Neural cell (in vitro differentiated cells): ENCODE data around the gene SOX18. TPM values are rescaled to one million over a fixed set of nuclear protein-coding genes. Genes with fewer than 3 reads are reported as not detected.

Experiments
- H2AFZ ChIP-seq: fragments of 200-600, 300-800 bp; sonication (generic), shearing (Covaris generic); 2 replicates; pipeline ENCODE4 v1.6.0; 2014; ENCODE audit warnings: low read depth, mild to moderate bottlenecking, antibody characterized with exemption, low read length, moderate library complexity
- H3F3A ChIP-seq: fragments of 200-600 bp; shearing (Covaris generic); 2 replicates; pipeline ENCODE4 v1.6.1; 2016; ENCODE audit warnings: mild to moderate bottlenecking, moderate library complexity, mixed read lengths, antibody characterized with exemption, low read length; ENCODE audit not compliant: insufficient read depth, poor library complexity, severe bottlenecking
- H3K27ac ChIP-seq: fragments of 200-600, 300-800 bp; sonication (generic), shearing (Covaris generic); 2 replicates; pipeline ENCODE4 v1.5.1; 2014; ENCODE audit warnings: mild to moderate bottlenecking, low read length, moderate library complexity
- H3K27me3 ChIP-seq: fragments of 300-800, 200-600 bp; sonication (generic), shearing (Covaris generic); 2 replicates; pipeline ENCODE4 v1.6.0; 2014; ENCODE audit warnings: mild to moderate bottlenecking, low read depth, low read length, moderate library complexity; ENCODE audit not compliant: insufficient read depth
- H3K36me3 ChIP-seq: fragments of 300-800, 200-600 bp; sonication (generic), shearing (Covaris generic); 2 replicates; pipeline ENCODE4 v1.5.1; 2014; ENCODE audit warnings: mild to moderate bottlenecking, antibody characterized with exemption, low read length, moderate library complexity; ENCODE audit not compliant: insufficient read depth
- H3K4me2 ChIP-seq: fragments of 300-800, 200-600 bp; sonication (generic), shearing (Covaris generic); 2 replicates; pipeline ENCODE4 v1.6.0; 2014; ENCODE audit warnings: mild to moderate bottlenecking, low read length
- H3K4me3 ChIP-seq: fragments of 300-800, 200-600 bp; sonication (generic), shearing (Covaris generic); 2 replicates; pipeline ENCODE4 v1.5.1; 2014; ENCODE audit warnings: mild to moderate bottlenecking, low read length, moderate library complexity
- H3K79me2 ChIP-seq: fragments of 200-600 bp; shearing (Covaris generic); replicated peaks from 2 replicates; pipeline ENCODE4 v1.6.0; 2014; ENCODE audit warnings: mild to moderate bottlenecking, low read length, moderate library complexity; ENCODE audit not compliant: insufficient read depth
- H3K9ac ChIP-seq: fragments of 300-800, 200-600 bp; sonication (generic), shearing (Covaris generic); 2 replicates; pipeline ENCODE4 v1.6.1; 2016; ENCODE audit warnings: mild to moderate bottlenecking, low read length, mixed read lengths
- H3K9me2 ChIP-seq: fragments of 200-600 bp; shearing (Covaris generic); 2 replicates; pipeline ENCODE4 v1.6.1; 2016; ENCODE audit warnings: mild to moderate bottlenecking, low read length, mixed read lengths; ENCODE audit not compliant: insufficient read depth
- H3K9me3 ChIP-seq: fragments of 200-600, 300-800 bp; sonication (generic), shearing (Covaris generic); 2 replicates; pipeline ENCODE4 v1.6.1; 2016; ENCODE audit warnings: mild to moderate bottlenecking, mixed run types, low read length, moderate library complexity, mixed read lengths
- H4K20me1 ChIP-seq: fragments of 200-600 bp; shearing (Covaris generic); 2 replicates; pipeline ENCODE4 v1.6.1; 2016; ENCODE audit warnings: mild to moderate bottlenecking, mixed run types; ENCODE audit not compliant: insufficient read depth
- CTCF ChIP-seq: fragments of 450-650 bp; IDR thresholded peaks from 2 replicates; pipeline ENCODE4 v1.5.1; 2014; ENCODE audit warnings: antibody characterized with exemption, mild to moderate bottlenecking, moderate library complexity; ENCODE audit not compliant: poor library complexity, severe bottlenecking
- EP300 ChIP-seq: fragments of 450-650 bp; conservative IDR thresholded peaks from 2 replicates; pipeline ENCODE4 v1.6.1; 2014; ENCODE audit warnings: antibody characterized with exemption, mild to moderate bottlenecking, moderate library complexity; ENCODE audit not compliant: poor library complexity, severe bottlenecking
- EZH2 ChIP-seq: fragments of 200-600, 300-800 bp; shearing (Covaris generic), sonication (generic); IDR thresholded peaks from 2 replicates; pipeline ENCODE4 v1.6.1; 2014; ENCODE audit warnings: antibody characterized with exemption, low read length, borderline replicate concordance, mild to moderate bottlenecking; ENCODE audit not compliant: insufficient read depth, poor library complexity, severe bottlenecking
- MXI1 ChIP-seq: fragments of 450-650 bp; conservative IDR thresholded peaks from 2 replicates; pipeline ENCODE4 v1.6.1; 2014; ENCODE audit warnings: antibody characterized with exemption, mild to moderate bottlenecking; ENCODE audit not compliant: poor library complexity, severe bottlenecking
- POLR2AphosphoS5 ChIP-seq: IDR thresholded peaks from 2 replicates; pipeline ENCODE4 v1.6.1; 2012
- RAD21 ChIP-seq: fragments of 450-650 bp; conservative IDR thresholded peaks from 2 replicates; pipeline ENCODE4 v1.6.1; 2014; ENCODE audit warnings: antibody characterized with exemption, mild to moderate bottlenecking, moderate library complexity
- REST ChIP-seq: IDR thresholded peaks from 2 replicates; pipeline ENCODE4 v1.6.1; 2012; ENCODE audit warnings: borderline replicate concordance
- SMC3 ChIP-seq: fragments of 450-650 bp; conservative IDR thresholded peaks from 2 replicates; pipeline ENCODE4 v1.6.1; 2014; ENCODE audit warnings: antibody characterized with exemption, mild to moderate bottlenecking, moderate library complexity; ENCODE audit not compliant: poor library complexity
- TAF1 ChIP-seq: IDR thresholded peaks from 2 replicates; pipeline ENCODE4 v1.6.1; 2012; ENCODE audit warnings: low read depth
- polyA plus RNA-seq: library from polyadenylated mRNA; depleted of rRNA; stranded (reverse); fragments of >200 nt; gene quantifications from 2 replicates; pipeline ENCODE4 v1.2.3, GENCODE V29; 2014

Gene SOX18
- polyA plus RNA-seq, 1 donor from 2014 or later, result 0.12 TPM

- H3K9me2 ChIP-seq, result no peaks in the 10 kb centered on the region
- H3K79me2 ChIP-seq, result peaks cover 7% of the 10 kb centered on the region
- no peaks in the 10 kb centered on the region for H3F3A ChIP-seq
- H2AFZ ChIP-seq, result peak overlapping the region; percentile 51
- no peaks in the 10 kb centered on the region for H3K9me3 ChIP-seq
- H3K27me3 ChIP-seq, result no peaks in the 10 kb centered on the region
- H4K20me1 ChIP-seq, result no peaks in the 10 kb centered on the region
- peak overlapping the region; percentile 78 for H3K4me3 ChIP-seq
- H3K36me3 ChIP-seq, result no peaks in the 10 kb centered on the region
- peak overlapping the region; percentile 74 for H3K4me2 ChIP-seq
- H3K27ac ChIP-seq, result peak overlapping the region; percentile 41
- H3K9ac ChIP-seq, result peak overlapping the region; percentile 83
- TF ChIP-seq POLR2AphosphoS5, result no peak
- TF ChIP-seq SMC3, result no peak
- TF ChIP-seq TAF1, result no peak
- TF ChIP-seq REST, result no peak
- no peak for TF ChIP-seq EP300
- no peak for TF ChIP-seq MXI1
- TF ChIP-seq RAD21, result no peak
- no peak for TF ChIP-seq CTCF
- TF ChIP-seq EZH2, result no peak
Observed at GRCh38 chr20:64063389-64064144, 14.1 kb upstream of the SOX18 start.

- H2AFZ ChIP-seq, result peak within 1 kb of the TSS; percentile 91
- TF ChIP-seq EP300, result peak; percentile 50
- peak; percentile 12 for TF ChIP-seq RAD21
- peak; percentile 61 for TF ChIP-seq POLR2AphosphoS5
- TF ChIP-seq SMC3, result no peak
- no peak for TF ChIP-seq TAF1
- no peak for TF ChIP-seq EZH2
- TF ChIP-seq REST, result no peak
- TF ChIP-seq CTCF, result peak; percentile 30
- TF ChIP-seq MXI1, result peak; percentile 82
- H3K4me3 ChIP-seq, result peak within 1 kb of the TSS; percentile 78
- H3K27ac ChIP-seq, result peak within 1 kb of the TSS; percentile 52
- no peaks in the 10 kb centered on the region for H3K36me3 ChIP-seq
- H3K79me2 ChIP-seq, result peaks cover 7% of the 10 kb centered on the region
- no peaks in the 10 kb centered on the region for H3K9me3 ChIP-seq
- H3K4me2 ChIP-seq, result peak within 1 kb of the TSS; percentile 74
- H3K9ac ChIP-seq, result peak within 1 kb of the TSS; percentile 83
- no peaks in the 10 kb centered on the region for H3F3A ChIP-seq
- no peaks in the 10 kb centered on the region for H4K20me1 ChIP-seq
- H3K9me2 ChIP-seq, result no peaks in the 10 kb centered on the region
- H3K27me3 ChIP-seq, result no peaks in the 10 kb centered on the region
Observed at GRCh38 chr20:64062596-64063388, 13.4 kb upstream of the SOX18 start, which contains the start of gene TCEA2. TSS of gene TCEA2 (plus strand) at chr20:64063198. CDS start at chr20:64063313, 115 bp downstream.
